ENCODE measurements around the gene AOPEP.
A peak's percentile ranks its signal among the peaks of the same experiment; 100 is the strongest.

AOPEP gene

GRCh38 chr9:94720846-94721549 is 5.5 kb upstream of the AOPEP start:
- no peak for TF ChIP-seq CTCF (IDR thresholded peaks at IDR 0.05; ENCODE audit: low read depth, low read length, missing control alignments)
- Histone ChIP-seq H3K36me3 (replicated peaks) (no peaks in the 10 kb centered on the region), H3K27me3 (replicated peaks) (no peaks in the 10 kb centered on the region), H3K27ac (no peak overlapping the region), H3K4me3 (ENCODE audit: low read depth, low read length) (no peak overlapping the region)
- in situ Hi-C loops (cut with HindIII; ENCODE audit: low pct_ligation_motif_present, low sequenced_read_pairs), result no loop called here
- no peak for DNase-seq

- Histone ChIP-seq H3K27ac (no peak overlapping the region), H3K4me3 (ENCODE audit: low read depth, low read length) (no peak overlapping the region), H3K27me3 (replicated peaks) (no peaks in the 10 kb centered on the region), H3K36me3 (replicated peaks) (no peaks in the 10 kb centered on the region)
- in situ Hi-C loops (cut with HindIII; ENCODE audit: low pct_ligation_motif_present, low sequenced_read_pairs), result no loop called here
- no peak for TF ChIP-seq CTCF (IDR thresholded peaks at IDR 0.05; ENCODE audit: low read depth, low read length, missing control alignments)
- no peak for DNase-seq
Measured at GRCh38 chr9:94721754-94722153, 4.7 kb upstream of the AOPEP start.

GRCh38 chr9:94725293-94725692 is 1.2 kb upstream of the AOPEP start:
- no peak for TF ChIP-seq CTCF (IDR thresholded peaks at IDR 0.05; ENCODE audit: low read depth, low read length, missing control alignments)
- DNase-seq, result no peak
- Histone ChIP-seq H3K36me3 (replicated peaks) (no peaks in the 10 kb centered on the region), H3K27me3 (replicated peaks) (no peaks in the 10 kb centered on the region), H3K27ac (peak overlapping the region; percentile 63), H3K4me3 (ENCODE audit: low read depth, low read length) (no peak overlapping the region)
- in situ Hi-C loops (cut with HindIII; ENCODE audit: low pct_ligation_motif_present, low sequenced_read_pairs), result no loop called here

- Histone ChIP-seq H3K4me3 (ENCODE audit: low read depth, low read length) (no peak overlapping the region), H3K27ac (no peak overlapping the region), H3K36me3 (replicated peaks) (no peaks in the 10 kb centered on the region), H3K27me3 (replicated peaks) (no peaks in the 10 kb centered on the region)
- TF ChIP-seq CTCF (IDR thresholded peaks at IDR 0.05; ENCODE audit: low read depth, low read length, missing control alignments), result no peak
- in situ Hi-C loops (cut with HindIII; ENCODE audit: low pct_ligation_motif_present, low sequenced_read_pairs), result no loop called here
- DNase-seq, result no peak
Measured at GRCh38 chr9:94728719-94729118, 2.2 kb downstream of the AOPEP start.

- no peaks in the 10 kb centered on the region for H3K27me3 ChIP-seq (replicated peaks)
- TF ChIP-seq CTCF (IDR thresholded peaks at IDR 0.05; ENCODE audit: low read depth, low read length, missing control alignments), result no peak
- in situ Hi-C loops (cut with HindIII; ENCODE audit: low pct_ligation_motif_present, low sequenced_read_pairs), result no loop called here
Measured at GRCh38 chr9:94729199-94729598, 2.7 kb downstream of the AOPEP start.

More at GRCh38 chr9:94729199-94729598, 2.7 kb downstream of the AOPEP start:
- Histone ChIP-seq H3K27ac (no peak overlapping the region), H3K36me3 (replicated peaks) (no peaks in the 10 kb centered on the region), H3K4me3 (ENCODE audit: low read depth, low read length) (no peak overlapping the region)
- DNase-seq, result no peak

All from brain microvascular endothelial cell (primary cell).